Esophagus squamous epithelium (tissue), 4 donors: ENCODE measurements around the gene NFATC4.

Experiments used
- POLR2A ChIP-seq, 4 donors: fragments of 450-650 bp; IDR thresholded peaks; one replicate each; pipeline ENCODE4 v1.6.1; 2017; ENCODE audit warnings: antibody characterized with exemption in 4 of 4, mild to moderate bottlenecking in 4 of 4, moderate library complexity in 3 of 4
- TF ChIP-seq, protein P1 (sequence below), 6 experiments: fragments of 450-650 bp in 4 of 6; fragments of 200-600 bp in 2 of 6; sonication (generic) in 2 of 6; IDR thresholded peaks; one replicate each; pipeline ENCODE4 v1.5.1; 2016 to 2019; ENCODE audit warnings: antibody characterized with exemption in 6 of 6, mild to moderate bottlenecking in 4 of 6, moderate library complexity in 4 of 6

DNA sequence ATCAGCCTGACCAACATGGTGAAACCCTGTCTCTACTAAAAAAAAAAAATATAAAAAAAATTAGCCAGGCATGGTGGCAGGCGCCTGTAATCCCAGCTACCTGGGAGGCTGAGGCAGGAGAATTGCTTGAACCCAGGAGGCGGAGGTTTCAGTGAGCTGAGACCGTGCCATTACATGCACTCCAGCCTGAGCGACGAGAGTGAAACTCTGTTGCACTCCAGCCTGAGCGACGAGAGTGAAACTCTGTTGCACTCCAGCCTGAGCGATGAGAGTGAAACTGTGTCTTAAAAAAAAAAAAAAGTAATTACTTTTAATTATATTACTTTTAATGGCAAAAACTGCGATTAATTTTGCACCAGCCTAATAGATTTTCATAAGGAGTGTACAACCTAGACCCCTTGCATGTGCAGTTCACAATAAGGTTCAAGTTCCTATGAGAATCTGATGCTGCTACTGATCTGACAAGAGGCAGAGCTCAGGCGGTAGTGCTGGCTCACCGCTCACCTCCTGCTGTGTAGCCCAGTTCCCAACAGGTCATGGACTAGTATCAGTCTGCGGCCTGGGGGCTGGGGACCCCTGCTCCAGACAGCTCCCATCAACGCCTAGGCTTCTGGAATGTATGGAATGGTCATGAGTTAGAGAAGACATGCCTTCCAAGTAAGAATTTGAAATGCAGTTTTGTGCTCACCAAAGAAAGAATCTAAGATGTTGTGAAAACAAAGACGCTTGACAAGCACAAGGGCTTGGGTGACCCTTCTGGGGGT lies 46.6 kb upstream of the NFATC4 start:
- TF ChIP-seq, protein P1, sequence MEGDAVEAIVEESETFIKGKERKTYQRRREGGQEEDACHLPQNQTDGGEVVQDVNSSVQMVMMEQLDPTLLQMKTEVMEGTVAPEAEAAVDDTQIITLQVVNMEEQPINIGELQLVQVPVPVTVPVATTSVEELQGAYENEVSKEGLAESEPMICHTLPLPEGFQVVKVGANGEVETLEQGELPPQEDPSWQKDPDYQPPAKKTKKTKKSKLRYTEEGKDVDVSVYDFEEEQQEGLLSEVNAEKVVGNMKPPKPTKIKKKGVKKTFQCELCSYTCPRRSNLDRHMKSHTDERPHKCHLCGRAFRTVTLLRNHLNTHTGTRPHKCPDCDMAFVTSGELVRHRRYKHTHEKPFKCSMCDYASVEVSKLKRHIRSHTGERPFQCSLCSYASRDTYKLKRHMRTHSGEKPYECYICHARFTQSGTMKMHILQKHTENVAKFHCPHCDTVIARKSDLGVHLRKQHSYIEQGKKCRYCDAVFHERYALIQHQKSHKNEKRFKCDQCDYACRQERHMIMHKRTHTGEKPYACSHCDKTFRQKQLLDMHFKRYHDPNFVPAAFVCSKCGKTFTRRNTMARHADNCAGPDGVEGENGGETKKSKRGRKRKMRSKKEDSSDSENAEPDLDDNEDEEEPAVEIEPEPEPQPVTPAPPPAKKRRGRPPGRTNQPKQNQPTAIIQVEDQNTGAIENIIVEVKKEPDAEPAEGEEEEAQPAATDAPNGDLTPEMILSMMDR (IDR thresholded peaks at IDR 0.05) = no peak
- no peak for TF ChIP-seq POLR2A (IDR thresholded peaks at IDR 0.05)
